Measurements from ENCODE around the gene RBSN.

DNA sequence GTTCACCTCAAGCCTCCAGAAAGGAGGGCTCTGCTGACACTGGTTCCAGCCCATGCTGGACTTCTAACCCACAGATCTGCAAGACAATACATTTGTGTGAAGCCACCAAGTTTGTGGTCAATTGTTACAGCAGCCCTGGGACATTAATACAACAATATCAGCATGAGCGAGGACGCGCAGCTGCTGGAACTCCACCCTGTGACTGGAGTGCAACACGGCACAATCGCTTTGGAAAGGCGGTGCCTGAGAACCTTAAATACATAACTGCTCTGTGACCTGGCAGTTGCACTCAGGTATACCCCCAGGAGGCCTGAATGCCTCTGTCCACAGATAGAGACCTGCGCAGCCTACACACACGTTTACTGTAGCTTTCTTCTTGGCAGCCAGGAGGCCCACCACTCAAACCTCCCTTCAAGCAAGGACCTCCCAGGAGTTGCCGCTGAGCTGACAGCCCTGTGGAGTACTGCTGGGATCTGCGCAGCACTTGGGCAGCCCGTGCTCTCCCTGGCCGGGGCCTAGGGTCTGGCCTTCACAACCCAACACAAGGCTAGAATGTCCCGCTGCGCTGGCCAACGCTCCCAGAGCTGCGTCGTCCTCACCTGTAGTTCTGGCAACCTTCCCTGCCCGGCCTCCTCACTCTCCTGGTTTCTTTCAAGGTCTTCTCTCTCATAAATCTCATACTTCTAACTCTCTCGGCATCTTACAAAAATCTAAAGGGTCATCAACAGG lies 42.1 kb downstream of the RBSN start:
- TF ChIP-seq, protein P1, sequence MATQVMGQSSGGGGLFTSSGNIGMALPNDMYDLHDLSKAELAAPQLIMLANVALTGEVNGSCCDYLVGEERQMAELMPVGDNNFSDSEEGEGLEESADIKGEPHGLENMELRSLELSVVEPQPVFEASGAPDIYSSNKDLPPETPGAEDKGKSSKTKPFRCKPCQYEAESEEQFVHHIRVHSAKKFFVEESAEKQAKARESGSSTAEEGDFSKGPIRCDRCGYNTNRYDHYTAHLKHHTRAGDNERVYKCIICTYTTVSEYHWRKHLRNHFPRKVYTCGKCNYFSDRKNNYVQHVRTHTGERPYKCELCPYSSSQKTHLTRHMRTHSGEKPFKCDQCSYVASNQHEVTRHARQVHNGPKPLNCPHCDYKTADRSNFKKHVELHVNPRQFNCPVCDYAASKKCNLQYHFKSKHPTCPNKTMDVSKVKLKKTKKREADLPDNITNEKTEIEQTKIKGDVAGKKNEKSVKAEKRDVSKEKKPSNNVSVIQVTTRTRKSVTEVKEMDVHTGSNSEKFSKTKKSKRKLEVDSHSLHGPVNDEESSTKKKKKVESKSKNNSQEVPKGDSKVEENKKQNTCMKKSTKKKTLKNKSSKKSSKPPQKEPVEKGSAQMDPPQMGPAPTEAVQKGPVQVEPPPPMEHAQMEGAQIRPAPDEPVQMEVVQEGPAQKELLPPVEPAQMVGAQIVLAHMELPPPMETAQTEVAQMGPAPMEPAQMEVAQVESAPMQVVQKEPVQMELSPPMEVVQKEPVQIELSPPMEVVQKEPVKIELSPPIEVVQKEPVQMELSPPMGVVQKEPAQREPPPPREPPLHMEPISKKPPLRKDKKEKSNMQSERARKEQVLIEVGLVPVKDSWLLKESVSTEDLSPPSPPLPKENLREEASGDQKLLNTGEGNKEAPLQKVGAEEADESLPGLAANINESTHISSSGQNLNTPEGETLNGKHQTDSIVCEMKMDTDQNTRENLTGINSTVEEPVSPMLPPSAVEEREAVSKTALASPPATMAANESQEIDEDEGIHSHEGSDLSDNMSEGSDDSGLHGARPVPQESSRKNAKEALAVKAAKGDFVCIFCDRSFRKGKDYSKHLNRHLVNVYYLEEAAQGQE (IDR thresholded peaks at IDR 0.05; ENCODE audit: insufficient replicate concordance, low read depth) = no peak
- TF ChIP-seq, protein P2, sequence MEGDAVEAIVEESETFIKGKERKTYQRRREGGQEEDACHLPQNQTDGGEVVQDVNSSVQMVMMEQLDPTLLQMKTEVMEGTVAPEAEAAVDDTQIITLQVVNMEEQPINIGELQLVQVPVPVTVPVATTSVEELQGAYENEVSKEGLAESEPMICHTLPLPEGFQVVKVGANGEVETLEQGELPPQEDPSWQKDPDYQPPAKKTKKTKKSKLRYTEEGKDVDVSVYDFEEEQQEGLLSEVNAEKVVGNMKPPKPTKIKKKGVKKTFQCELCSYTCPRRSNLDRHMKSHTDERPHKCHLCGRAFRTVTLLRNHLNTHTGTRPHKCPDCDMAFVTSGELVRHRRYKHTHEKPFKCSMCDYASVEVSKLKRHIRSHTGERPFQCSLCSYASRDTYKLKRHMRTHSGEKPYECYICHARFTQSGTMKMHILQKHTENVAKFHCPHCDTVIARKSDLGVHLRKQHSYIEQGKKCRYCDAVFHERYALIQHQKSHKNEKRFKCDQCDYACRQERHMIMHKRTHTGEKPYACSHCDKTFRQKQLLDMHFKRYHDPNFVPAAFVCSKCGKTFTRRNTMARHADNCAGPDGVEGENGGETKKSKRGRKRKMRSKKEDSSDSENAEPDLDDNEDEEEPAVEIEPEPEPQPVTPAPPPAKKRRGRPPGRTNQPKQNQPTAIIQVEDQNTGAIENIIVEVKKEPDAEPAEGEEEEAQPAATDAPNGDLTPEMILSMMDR (IDR thresholded peaks at IDR 0.05; ENCODE audit: insufficient read depth, low read length) = no peak
- no peak for TF ChIP-seq POLR2AphosphoS5 (IDR thresholded peaks at IDR 0.05; ENCODE audit: low read depth)
- TF ChIP-seq GABPA (IDR thresholded peaks at IDR 0.05; ENCODE audit: low read depth) = no peak
- no peak for TF ChIP-seq SPI1 (IDR thresholded peaks at IDR 0.05; ENCODE audit: borderline replicate concordance, low read depth)
